Measurements from ENCODE around the gene RPS19.

RPS19 gene

GRCh38 chr19:41917676-41918075 is 57.6 kb downstream of the RPS19 start:
- DNase-seq: no peak

GRCh38 chr19:41918095-41918494 is 58.0 kb downstream of the RPS19 start:
- DNase-seq: no peak

- DNase-seq: no peak
Observed at GRCh38 chr19:41918653-41919244, 58.7 kb downstream of the RPS19 start.

- DNase-seq: no peak
Observed at GRCh38 chr19:41919948-41920712, 60.1 kb downstream of the RPS19 start.

- no peak for DNase-seq
Observed at GRCh38 chr19:41920882-41921576, 61.0 kb downstream of the RPS19 start.

GRCh38 chr19:41921577-41922576 is 61.8 kb downstream of the RPS19 start:
- DNase-seq: no peak
